HepG2 (cell line): Measurements from ENCODE around the gene HPS3. TPM values are rescaled to one million over a fixed set of nuclear protein-coding genes. Genes with fewer than 3 reads are reported as not detected.

Experiments used
- ASH2L ChIP-seq: fragments of 300-600, 200-600 bp; sonication (generic); IDR thresholded peaks from 2 replicates; pipeline ENCODE4 v1.7.0; 2017; ENCODE audit warnings: low read depth, mild to moderate bottlenecking, moderate library complexity, mixed read lengths, low read length; ENCODE audit not compliant: insufficient read length
- ATRX ChIP-seq: sonication (generic); formaldehyde crosslinking; IDR thresholded peaks from 2 replicates; pipeline ENCODE4 v1.4.0; 2020; ENCODE audit warnings: missing genetic modification reagents, borderline replicate concordance
- FOSL1 ChIP-seq: sonication (generic); formaldehyde crosslinking; IDR thresholded peaks from 2 replicates; pipeline ENCODE4 v1.9.0; 2021; ENCODE audit warnings: missing genetic modification reagents, borderline replicate concordance
- FUBP1 ChIP-seq: sonication (generic); formaldehyde crosslinking; IDR thresholded peaks from 2 replicates; pipeline ENCODE4 v1.5.1; 2020; ENCODE audit warnings: missing genetic modification reagents, mild to moderate bottlenecking, borderline replicate concordance
- GATAD2A ChIP-seq: IDR thresholded peaks from 2 replicates; pipeline ENCODE4 v1.6.1; 2016
- GTF3A ChIP-seq: sonication (generic); formaldehyde crosslinking; conservative IDR thresholded peaks from 2 replicates; pipeline ENCODE4 v1.4.0; 2020; ENCODE audit warnings: mild to moderate bottlenecking, missing genetic modification reagents
- HHEX ChIP-seq: IDR thresholded peaks from 2 replicates; pipeline ENCODE4 v1.6.1; 2016; ENCODE audit warnings: control low read depth
- HNRNPUL1 ChIP-seq: fragments of 200-400 bp; formaldehyde crosslinking; IDR thresholded peaks from 2 replicates; pipeline ENCODE4 v1.6.1; 2017; ENCODE audit warnings: low read depth, mild to moderate bottlenecking, low read length, moderate library complexity
- IRF2 ChIP-seq: IDR thresholded peaks from 2 replicates; pipeline ENCODE4 v1.6.1; 2018; ENCODE audit warnings: missing genetic modification reagents, missing compliant biosample characterization
- KDM1A ChIP-seq: IDR thresholded peaks from 2 replicates; pipeline ENCODE4 v1.6.1; 2016; ENCODE audit warnings: missing compliant biosample characterization
- KDM5A ChIP-seq: fragments of 200-600 bp; sonication (generic); IDR thresholded peaks from 2 replicates; pipeline ENCODE4 v1.7.0; 2018; ENCODE audit warnings: antibody characterized with exemption, mild to moderate bottlenecking, low read length, borderline replicate concordance
- KLF11 ChIP-seq: IDR thresholded peaks from 2 replicates; pipeline ENCODE4 v1.6.1; 2016; ENCODE audit warnings: missing compliant biosample characterization
- MXD1 ChIP-seq: sonication (generic); formaldehyde crosslinking; IDR thresholded peaks from 2 replicates; pipeline ENCODE4 v1.4.0; 2020; ENCODE audit warnings: mild to moderate bottlenecking, missing genetic modification reagents
- NBN ChIP-seq: fragments of 450-650 bp; conservative IDR thresholded peaks from 2 replicates; pipeline ENCODE4 v1.6.1; 2017
- RAD21 ChIP-seq: fragments of 450-650 bp; formaldehyde crosslinking; IDR thresholded peaks from 2 replicates; pipeline ENCODE4 v1.5.0; 2020; ENCODE audit warnings: mild to moderate bottlenecking
- RNF2 ChIP-seq: fragments of 450-650 bp; conservative IDR thresholded peaks from 2 replicates; pipeline ENCODE4 v1.6.1; 2016; ENCODE audit warnings: low read depth
- SIX1 ChIP-seq: sonication (generic); formaldehyde crosslinking; IDR thresholded peaks from 2 replicates; pipeline ENCODE4 v1.4.0; 2020; ENCODE audit warnings: missing genetic modification reagents, borderline replicate concordance
- THAP8 ChIP-seq: sonication (generic); formaldehyde crosslinking; IDR thresholded peaks from 2 replicates; pipeline ENCODE4 v1.5.1; 2020; ENCODE audit warnings: missing genetic modification reagents, mild to moderate bottlenecking, borderline replicate concordance
- ZBTB3 ChIP-seq: sonication (generic); formaldehyde crosslinking; IDR thresholded peaks from 2 replicates; pipeline ENCODE4 v1.4.0; 2020; ENCODE audit warnings: low read depth, mild to moderate bottlenecking, moderate library complexity, missing genetic modification reagents, borderline replicate concordance
- ZBTB42 ChIP-seq: sonication (generic); formaldehyde crosslinking; IDR thresholded peaks from 2 replicates; pipeline ENCODE4 v1.5.0; 2020; ENCODE audit warnings: mild to moderate bottlenecking, missing genetic modification reagents
- ZBTB43 ChIP-seq: sonication (generic); formaldehyde crosslinking; conservative IDR thresholded peaks from 2 replicates; pipeline ENCODE4 v1.4.0; 2020; ENCODE audit warnings: missing genetic modification reagents
- ZGPAT ChIP-seq: IDR thresholded peaks from 2 replicates; pipeline ENCODE4 v1.6.1; 2016; ENCODE audit warnings: mild to moderate bottlenecking
- ZNF101 ChIP-seq: sonication (generic); formaldehyde crosslinking; IDR thresholded peaks from 2 replicates; pipeline ENCODE4 v1.4.0; 2020; ENCODE audit warnings: mild to moderate bottlenecking, low read depth, missing genetic modification reagents, borderline replicate concordance
- ZNF20 ChIP-seq: sonication (generic); formaldehyde crosslinking; IDR thresholded peaks from 2 replicates; pipeline ENCODE4 v1.4.0; 2020; ENCODE audit warnings: mild to moderate bottlenecking, moderate library complexity, missing genetic modification reagents
- ZNF670 ChIP-seq: sonication (generic); formaldehyde crosslinking; IDR thresholded peaks from 2 replicates; pipeline ENCODE4 v1.8.0; 2022; ENCODE audit warnings: mild to moderate bottlenecking, missing genetic modification reagents, borderline replicate concordance
- polyA plus RNA-seq, 8 experiments: library from polyadenylated mRNA; depleted of rRNA in 3 of 8; stranded (reverse) in 7 of 8; unstranded in 1 of 8; fragments of >200 nt; fragmentation: Illumina TruSeq in 4 of 8; extraction: Trizol in 4 of 8; gene quantifications; 2 replicates each; pipeline versions ENCODE4 v1.2.1 to v1.2.3, GENCODE V29; 2011 to 2016; ENCODE audit warnings: low read depth in 4 of 8, missing spikeins in 1 of 8, mixed read lengths in 1 of 8; ENCODE audit not compliant: insufficient read depth in 1 of 8
- total RNA-seq, 5 experiments: library from RNA; depleted of rRNA; stranded (reverse); fragments of >200 nt; fragmentation: Illumina TruSeq; extraction: Trizol; gene quantifications; 2 replicates each; pipeline ENCODE4 v1.2.3, GENCODE V29; 2016; ENCODE audit warnings: low read depth in 1 of 5

The HPS3 gene
- total and polyA plus RNA-seq, 2 of the 13 experiments (the other 11 are each of a cell fraction or from before 2014, with no cell fraction given) = 9.5 to 18.9 TPM

GRCh38 chr3:149129326-149130205 is at the start of gene HPS3 (continued):
- TF ChIP-seq HHEX (no peak), ZNF20 (CRISPR knock-in tag) (peak; percentile 52; the same call in 1 of the 2 replicates), ZBTB3 (CRISPR knock-in tag) (no peak), FUBP1 (CRISPR knock-in tag) (no peak), SIX1 (CRISPR knock-in tag) (no peak), ATRX (CRISPR knock-in tag) (no peak), ZBTB43 (peak; percentile 68), ZNF101 (CRISPR knock-in tag) (no peak), ZGPAT (CRISPR knock-in tag) (peak; percentile 86), KDM5A (no peak), NBN (no peak), GTF3A (CRISPR knock-in tag) (no peak), IRF2 (CRISPR knock-in tag) (no peak), ZBTB42 (CRISPR knock-in tag) (0 out of 2 replicates have a peak, but pooled peaks have one; percentile 64), HNRNPUL1 (0 out of 2 replicates have a peak, but pooled peaks have one; percentile 27), KLF11 (CRISPR knock-in tag) (peak; percentile 36; the same call in 1 of the 2 replicates), MXD1 (CRISPR knock-in tag) (peak; percentile 93), ZNF670 (CRISPR knock-in tag) (peak; percentile 47; the same call in 1 of the 2 replicates), THAP8 (CRISPR knock-in tag) (no peak; the same call in 1 of the 2 replicates), RNF2 (peak; percentile 50; the same call in 1 of the 2 replicates), ASH2L (peak; percentile 94), KDM1A (CRISPR knock-in tag) (no peak), FOSL1 (peak; percentile 34; the same call in 1 of the 2 replicates), GATAD2A (CRISPR knock-in tag) (peak; percentile 41; the same call in 1 of the 2 replicates), RAD21 (peak; percentile 38; the same call in 1 of the 2 replicates)
